Omental fat pad (tissue), 4 donors: Measurements from ENCODE around the gene ACOT7. TPM values are rescaled to one million over a fixed set of nuclear protein-coding genes. Genes with fewer than 3 reads are reported as not detected.

Experiments used
- ATAC-seq: fragments of 150-250 bp; one replicate; pipeline ENCODE4 v1.9.1; 2016; ENCODE audit warnings: mild to moderate bottlenecking, moderate library complexity; ENCODE audit not compliant: low FRiP score
- DNase-seq: peaks from one replicate; pipeline ENCODE4 v3.0.0-alpha.2; 2019; ENCODE audit warnings: low spot score
- total RNA-seq, 4 donors: library from RNA; depleted of rRNA; stranded (reverse); fragments of >200 nt; gene quantifications; one replicate each; pipeline ENCODE4 v1.1.0, GENCODE V29; 2016
- TF ChIP-seq, protein P1 (sequence below), 3 donors: fragments of 450-650 bp; IDR thresholded peaks; one replicate each; pipeline ENCODE4 v1.5.1; 2016 to 2017; ENCODE audit warnings: antibody characterized with exemption in 3 of 3, mild to moderate bottlenecking in 3 of 3, moderate library complexity in 2 of 3

ACOT7 gene
- total RNA-seq, 4 donors from 2014 or later = 7.4 to 16.7 (median 9.2) TPM

DNA sequence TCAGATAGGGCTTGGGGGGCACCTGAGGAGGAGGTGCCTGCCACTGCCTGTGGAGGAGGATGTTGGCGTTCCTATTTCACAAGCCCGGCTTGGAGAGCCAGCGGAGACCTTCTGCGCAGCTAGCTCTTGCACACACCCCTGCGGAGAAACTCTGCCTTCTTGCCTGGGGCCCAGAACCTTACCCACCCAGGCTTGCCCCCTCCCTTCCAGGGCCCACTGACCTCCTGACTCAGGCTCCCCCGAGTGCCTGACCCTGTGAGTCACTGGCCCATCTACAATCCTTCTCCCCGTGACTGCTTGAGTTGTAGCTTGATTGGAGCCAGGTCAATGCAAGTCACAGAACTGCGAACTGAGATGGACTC is 22.7 kb upstream of the ACOT7 start:
- DNase-seq (no peak), ATAC-seq (no peak)
- TF ChIP-seq, protein P1, sequence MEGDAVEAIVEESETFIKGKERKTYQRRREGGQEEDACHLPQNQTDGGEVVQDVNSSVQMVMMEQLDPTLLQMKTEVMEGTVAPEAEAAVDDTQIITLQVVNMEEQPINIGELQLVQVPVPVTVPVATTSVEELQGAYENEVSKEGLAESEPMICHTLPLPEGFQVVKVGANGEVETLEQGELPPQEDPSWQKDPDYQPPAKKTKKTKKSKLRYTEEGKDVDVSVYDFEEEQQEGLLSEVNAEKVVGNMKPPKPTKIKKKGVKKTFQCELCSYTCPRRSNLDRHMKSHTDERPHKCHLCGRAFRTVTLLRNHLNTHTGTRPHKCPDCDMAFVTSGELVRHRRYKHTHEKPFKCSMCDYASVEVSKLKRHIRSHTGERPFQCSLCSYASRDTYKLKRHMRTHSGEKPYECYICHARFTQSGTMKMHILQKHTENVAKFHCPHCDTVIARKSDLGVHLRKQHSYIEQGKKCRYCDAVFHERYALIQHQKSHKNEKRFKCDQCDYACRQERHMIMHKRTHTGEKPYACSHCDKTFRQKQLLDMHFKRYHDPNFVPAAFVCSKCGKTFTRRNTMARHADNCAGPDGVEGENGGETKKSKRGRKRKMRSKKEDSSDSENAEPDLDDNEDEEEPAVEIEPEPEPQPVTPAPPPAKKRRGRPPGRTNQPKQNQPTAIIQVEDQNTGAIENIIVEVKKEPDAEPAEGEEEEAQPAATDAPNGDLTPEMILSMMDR (IDR thresholded peaks at IDR 0.05) = no peak

DNA sequence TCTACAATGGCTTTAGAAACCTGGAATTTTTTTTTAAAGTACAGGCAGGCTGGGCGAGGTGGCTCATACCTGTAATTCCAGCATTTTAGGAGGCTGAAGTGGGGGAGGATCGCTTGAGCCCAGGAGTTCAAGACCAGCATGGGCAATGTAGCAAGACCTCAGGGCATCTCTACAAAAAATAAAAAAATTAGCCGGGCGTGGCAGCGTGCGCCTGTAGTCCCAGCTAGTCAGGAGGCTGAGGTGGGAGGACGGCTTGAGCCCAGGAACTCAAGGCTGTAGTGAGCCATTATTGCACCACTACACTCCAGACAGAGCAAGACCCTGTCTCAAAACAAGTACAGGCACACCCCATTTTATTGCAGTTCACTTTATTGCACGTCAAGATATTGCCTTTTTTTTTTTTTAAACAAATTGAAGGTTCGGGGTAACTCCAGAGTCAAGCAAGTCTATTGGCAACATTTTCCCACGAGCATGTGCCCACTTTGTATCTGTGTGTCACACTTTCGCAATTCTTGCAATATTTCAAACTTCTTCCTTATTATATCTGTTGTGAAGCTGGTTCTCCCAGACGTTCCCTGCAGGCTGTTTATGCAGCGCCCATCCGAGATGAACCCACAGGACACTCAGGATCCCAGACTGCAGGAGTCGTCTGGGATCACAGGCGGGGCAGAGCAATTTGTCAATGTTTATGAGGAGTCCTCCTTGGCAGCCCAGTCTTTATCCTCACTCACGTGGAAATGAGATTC is 21.5 kb upstream of the ACOT7 start:
- DNase-seq = no peak
- TF ChIP-seq, protein P1 (IDR thresholded peaks at IDR 0.05) = no peak
- no peak for ATAC-seq

- DNase-seq = no peak
- TF ChIP-seq, protein P1 (IDR thresholded peaks at IDR 0.05) = no peak
- ATAC-seq = no peak
Measured at GRCh38 chr1:6414443-6414844, 20.9 kb upstream of the ACOT7 start.

- TF ChIP-seq, protein P1 (IDR thresholded peaks at IDR 0.05) = no peak
- no peak for ATAC-seq
- no peak for DNase-seq
Measured at GRCh38 chr1:6412896-6413295, 19.3 kb upstream of the ACOT7 start.

GRCh38 chr1:6410248-6410893 is 16.8 kb upstream of the ACOT7 start:
- DNase-seq = no peak
- ATAC-seq = no peak
- TF ChIP-seq, protein P1 (IDR thresholded peaks at IDR 0.05) = no peak

GRCh38 chr1:6409733-6410132 is 16.2 kb upstream of the ACOT7 start:
- TF ChIP-seq, protein P1 (IDR thresholded peaks at IDR 0.05) = no peak
- ATAC-seq (no peak), DNase-seq (no peak)

GRCh38 chr1:6409053-6409452 is 15.5 kb upstream of the ACOT7 start:
- DNase-seq = no peak
- TF ChIP-seq, protein P1 (IDR thresholded peaks at IDR 0.05) = no peak
- no peak for ATAC-seq
